ENCODE results near the gene SERF2.

SERF2 gene

DNA sequence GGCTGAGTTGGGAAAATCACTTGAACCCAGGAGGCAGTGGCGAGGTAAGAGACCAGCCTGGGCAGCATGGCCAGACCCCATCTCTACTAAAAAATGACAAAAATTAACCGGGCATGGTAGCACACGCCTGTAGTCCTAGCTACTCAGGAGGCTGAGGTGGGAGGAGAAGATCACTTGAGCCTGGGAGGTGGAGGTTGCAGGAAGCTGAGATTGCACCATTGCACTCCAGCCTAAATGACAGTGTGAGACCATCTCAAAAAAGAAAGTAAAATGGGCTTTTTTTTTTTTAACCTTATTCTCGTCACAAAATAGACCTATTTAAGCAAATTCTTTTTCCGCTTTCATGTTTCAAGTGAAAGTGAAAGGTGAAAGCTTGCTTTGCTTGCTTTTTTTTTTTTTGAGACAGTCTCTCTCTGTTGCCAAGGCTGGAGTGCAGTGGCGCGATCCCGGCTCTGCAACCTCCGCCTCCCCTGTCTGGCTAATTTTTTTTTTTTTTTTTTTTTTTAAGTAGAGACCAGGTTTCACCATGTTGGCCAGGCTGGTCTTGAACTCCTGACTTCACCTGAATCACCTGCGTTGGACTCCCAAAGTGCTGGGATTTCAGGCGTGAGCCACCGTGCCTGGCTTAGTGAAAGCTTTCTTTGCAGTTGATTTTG lies 42.3 kb upstream of the SERF2 start:
- Histone ChIP-seq H3F3A (ENCODE audit: insufficient read depth) (peaks cover 38% of the 10 kb centered on the region), H4K20me1 (ENCODE audit: low read depth, low read length) (peaks cover 34% of the 10 kb centered on the region), H3K4me2 (ENCODE audit: low read depth, low read length, poor library complexity, severe bottlenecking) (peak overlapping the region; percentile 98), H3K79me2 (ENCODE audit: insufficient read depth, low read length) (peaks cover 86% of the 10 kb centered on the region), H3K9me2 (replicated peaks; ENCODE audit: insufficient read depth, low read length) (no peaks in the 10 kb centered on the region), H3K9ac (ENCODE audit: low read length) (peak overlapping the region; percentile 49), H3K27me3 (ENCODE audit: low read length) (no peaks in the 10 kb centered on the region), H3K27ac (ENCODE audit: low read depth, low read length) (peak overlapping the region; percentile 87), H3K36me3 (ENCODE audit: low read length) (peaks cover 32% of the 10 kb centered on the region), H3K9me3 (ENCODE audit: insufficient read depth, low read length) (no peaks in the 10 kb centered on the region), H3K4me3 (ENCODE audit: insufficient read depth, low read length, poor library complexity, severe bottlenecking) (peak overlapping the region; percentile 48), H2AFZ (ENCODE audit: low read depth, low read length, severe bottlenecking) (no peak overlapping the region)
- TF ChIP-seq, protein P1, sequence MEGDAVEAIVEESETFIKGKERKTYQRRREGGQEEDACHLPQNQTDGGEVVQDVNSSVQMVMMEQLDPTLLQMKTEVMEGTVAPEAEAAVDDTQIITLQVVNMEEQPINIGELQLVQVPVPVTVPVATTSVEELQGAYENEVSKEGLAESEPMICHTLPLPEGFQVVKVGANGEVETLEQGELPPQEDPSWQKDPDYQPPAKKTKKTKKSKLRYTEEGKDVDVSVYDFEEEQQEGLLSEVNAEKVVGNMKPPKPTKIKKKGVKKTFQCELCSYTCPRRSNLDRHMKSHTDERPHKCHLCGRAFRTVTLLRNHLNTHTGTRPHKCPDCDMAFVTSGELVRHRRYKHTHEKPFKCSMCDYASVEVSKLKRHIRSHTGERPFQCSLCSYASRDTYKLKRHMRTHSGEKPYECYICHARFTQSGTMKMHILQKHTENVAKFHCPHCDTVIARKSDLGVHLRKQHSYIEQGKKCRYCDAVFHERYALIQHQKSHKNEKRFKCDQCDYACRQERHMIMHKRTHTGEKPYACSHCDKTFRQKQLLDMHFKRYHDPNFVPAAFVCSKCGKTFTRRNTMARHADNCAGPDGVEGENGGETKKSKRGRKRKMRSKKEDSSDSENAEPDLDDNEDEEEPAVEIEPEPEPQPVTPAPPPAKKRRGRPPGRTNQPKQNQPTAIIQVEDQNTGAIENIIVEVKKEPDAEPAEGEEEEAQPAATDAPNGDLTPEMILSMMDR (IDR thresholded peaks at IDR 0.05; ENCODE audit: insufficient read depth, low read length, poor library complexity, severe bottlenecking): no peak
- TF ChIP-seq EZH2phosphoT487 (conservative IDR thresholded peaks at IDR 0.05; ENCODE audit: low read length): no peak

DNA sequence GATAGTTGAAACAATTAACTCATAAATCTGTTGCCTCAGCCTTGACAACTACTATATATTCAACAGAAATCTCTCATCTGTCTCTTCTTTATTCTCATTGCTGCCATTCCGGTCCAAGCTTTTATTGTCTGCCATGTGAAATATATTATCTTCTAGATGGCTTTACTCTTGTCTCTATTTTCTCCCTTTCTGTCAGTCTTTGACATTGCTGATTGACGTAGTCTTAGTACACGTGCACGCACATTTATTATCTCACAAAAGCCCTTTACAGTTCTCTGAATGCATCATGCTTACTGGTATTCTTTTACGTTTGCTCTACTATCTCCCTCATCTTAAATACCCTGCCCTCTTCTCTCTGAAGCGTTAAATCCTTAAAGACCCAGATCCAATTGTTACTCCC lies 40.2 kb upstream of the SERF2 start:
- H3F3A ChIP-seq (ENCODE audit: insufficient read depth): peaks cover 34% of the 10 kb centered on the region
- H3K36me3 ChIP-seq (ENCODE audit: low read length): peaks cover 46% of the 10 kb centered on the region
- peaks cover 36% of the 10 kb centered on the region for H4K20me1 ChIP-seq (ENCODE audit: low read depth, low read length)
- no peak overlapping the region for H3K9ac ChIP-seq (ENCODE audit: low read length)
- no peak for TF ChIP-seq EZH2phosphoT487 (conservative IDR thresholded peaks at IDR 0.05; ENCODE audit: low read length)
- TF ChIP-seq, protein P1 (IDR thresholded peaks at IDR 0.05; ENCODE audit: insufficient read depth, low read length, poor library complexity, severe bottlenecking): no peak
- H3K4me2 ChIP-seq (ENCODE audit: low read depth, low read length, poor library complexity, severe bottlenecking): peak overlapping the region; percentile 98
- H3K4me3 ChIP-seq (ENCODE audit: insufficient read depth, low read length, poor library complexity, severe bottlenecking): no peak overlapping the region
- peak overlapping the region; percentile 87; the same call in 1 of the 2 replicates for H3K27ac ChIP-seq (ENCODE audit: low read depth, low read length)
- no peaks in the 10 kb centered on the region for H3K9me3 ChIP-seq (ENCODE audit: insufficient read depth, low read length)
- no peaks in the 10 kb centered on the region for H3K27me3 ChIP-seq (ENCODE audit: low read length)
- no peak overlapping the region for H2AFZ ChIP-seq (ENCODE audit: low read depth, low read length, severe bottlenecking)
- peaks cover 99% of the 10 kb centered on the region for H3K79me2 ChIP-seq (ENCODE audit: insufficient read depth, low read length)
- H3K9me2 ChIP-seq (replicated peaks; ENCODE audit: insufficient read depth, low read length): no peaks in the 10 kb centered on the region

DNA sequence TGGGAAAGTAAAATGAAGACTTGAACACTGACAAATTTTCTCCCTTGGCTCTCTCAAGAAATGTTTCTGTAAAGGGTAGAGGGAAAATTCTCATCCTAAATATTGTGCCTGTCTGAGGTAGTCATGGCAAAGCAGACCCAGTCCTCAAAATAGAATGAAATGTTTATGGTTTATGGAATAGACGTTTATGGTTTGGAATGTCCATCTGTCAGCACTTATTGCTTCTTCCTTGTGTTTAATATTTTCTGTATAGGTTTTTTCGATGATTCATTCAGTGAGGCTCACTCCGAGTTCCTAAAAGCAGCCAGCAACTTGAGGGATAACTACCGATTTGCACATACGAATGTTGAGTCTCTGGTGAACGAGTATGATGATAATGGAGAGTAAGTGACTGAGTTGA lies 29.3 kb upstream of the SERF2 start:
- H3F3A ChIP-seq (ENCODE audit: insufficient read depth): peaks cover 56% of the 10 kb centered on the region
- no peaks in the 10 kb centered on the region for H3K27me3 ChIP-seq (ENCODE audit: low read length)
- TF ChIP-seq, protein P1 (IDR thresholded peaks at IDR 0.05; ENCODE audit: insufficient read depth, low read length, poor library complexity, severe bottlenecking): no peak
- no peak for TF ChIP-seq EZH2phosphoT487 (conservative IDR thresholded peaks at IDR 0.05; ENCODE audit: low read length)
- H2AFZ ChIP-seq (ENCODE audit: low read depth, low read length, severe bottlenecking): no peak overlapping the region
- no peak overlapping the region for H3K9ac ChIP-seq (ENCODE audit: low read length)
- no peak overlapping the region for H3K4me3 ChIP-seq (ENCODE audit: insufficient read depth, low read length, poor library complexity, severe bottlenecking)
- H3K9me2 ChIP-seq (replicated peaks; ENCODE audit: insufficient read depth, low read length): no peaks in the 10 kb centered on the region
- H3K36me3 ChIP-seq (ENCODE audit: low read length): peaks cover 58% of the 10 kb centered on the region
- no peak overlapping the region for H3K4me2 ChIP-seq (ENCODE audit: low read depth, low read length, poor library complexity, severe bottlenecking)
- peaks cover 9% of the 10 kb centered on the region; the same call in 1 of the 2 replicates for H3K79me2 ChIP-seq (ENCODE audit: insufficient read depth, low read length)
- peaks cover 13% of the 10 kb centered on the region; the same call in 1 of the 2 replicates for H4K20me1 ChIP-seq (ENCODE audit: low read depth, low read length)
- no peaks in the 10 kb centered on the region for H3K9me3 ChIP-seq (ENCODE audit: insufficient read depth, low read length)
- H3K27ac ChIP-seq (ENCODE audit: low read depth, low read length): no peak overlapping the region

Measured in SU-DHL-6 (cell line).